K562 (cell line): ENCODE measurements around the gene MAST4. TPM values are rescaled to one million over a fixed set of nuclear protein-coding genes. Genes with fewer than 3 reads are reported as not detected.

ENCODE experiments used
- ATAC-seq: fragments of 200-7000 bp; cut with Tn5 transposase; 3 replicates; pipeline ENCODE4 v1.9.1; 2020; ENCODE audit warnings: moderate library complexity
- BruUV-seq: library from RNA; stranded (reverse); fragments of 400-500 nt; replicated peaks from 2 replicates; lab custom pipeline; 2021; lab: Mats Ljungman, UMichigan
- CTCF ChIA-PET: fragments of 300-600 bp; formaldehyde crosslinking; extraction: SDS; loops from one replicate; lab custom pipeline; 2021; ENCODE audit warnings: low intra/inter-chr PET ratio; lab: Yijun Ruan, JAX
- POLR2A ChIA-PET: fragments of 300-600, 350-650 bp; sonication (Branson Sonifier 250); formaldehyde crosslinking; extraction: SDS; loops from one replicate; lab custom pipeline; 2021; ENCODE audit warnings: antibody characterized with exemption, inconsistent platforms; lab: Yijun Ruan, JAX
- DNase-seq, 4 experiments: peaks; one replicate each; pipeline versions ENCODE4 v3.0.0 to v3.0.0-alpha.2; 2011 to 2018; ENCODE audit warnings: low spot score in 3 of 4, mixed read lengths in 3 of 4; ENCODE audit errors: extremely low read depth in 1 of 4
- FAIRE-seq: peaks from 2 replicates; lab custom pipeline; 2011; peaks lifted over from hg19 to GRCh38; lab: Jason Lieb, UNC
- H2AFZ ChIP-seq: 2 replicates; pipeline ENCODE4 v1.6.0; 2011; ENCODE audit warnings: low read depth, low read length, control low read depth, inconsistent platforms
- H3K27ac ChIP-seq: fragments of 200-600 bp; 3 replicates; pipeline ENCODE4 v1.8.0; 2011; ENCODE audit warnings: low read depth, mild to moderate bottlenecking, control low read depth, inconsistent platforms, low read length, moderate library complexity, mixed read lengths; ENCODE audit errors: extremely low read depth
- H3K27me3 ChIP-seq, 2 experiments: fragments of 300-600 bp in 1 of 2; 2 replicates in 1 of 2; 3 replicates in 1 of 2; pipeline versions ENCODE4 v1.6.0 to v1.8.0; 2011; ENCODE audit warnings: inconsistent platforms in 2 of 2, low read length in 2 of 2, mild to moderate bottlenecking in 1 of 2, mixed read lengths in 1 of 2, moderate library complexity in 1 of 2; ENCODE audit not compliant: control insufficient read depth in 2 of 2, insufficient read depth in 2 of 2
- H3K36me3 ChIP-seq: fragments of 300-600 bp; 3 replicates; pipeline ENCODE4 v1.8.0; 2011; ENCODE audit warnings: mild to moderate bottlenecking, low read length, inconsistent platforms; ENCODE audit not compliant: control insufficient read depth, insufficient read depth
- H3K4me1 ChIP-seq, 2 experiments: fragments of 200-600 bp in 1 of 2; replicated peaks in 1 of 2; 2 replicates in 1 of 2; 3 replicates in 1 of 2; pipeline versions ENCODE4 v1.5.1 to v1.8.0; 2011; ENCODE audit warnings: inconsistent platforms in 2 of 2, low read length in 2 of 2, mild to moderate bottlenecking in 1 of 2, mixed read lengths in 1 of 2, moderate library complexity in 1 of 2; ENCODE audit not compliant: control insufficient read depth in 2 of 2, insufficient read depth in 2 of 2
- H3K4me2 ChIP-seq: 2 replicates; pipeline ENCODE4 v1.6.1; 2011; ENCODE audit warnings: low read length, control low read depth, inconsistent platforms, mixed read lengths; ENCODE audit not compliant: insufficient read depth
- H3K4me3 ChIP-seq: fragments of 200-600 bp; sonication (generic), shearing (Covaris generic); 2 replicates; pipeline ENCODE4 v1.5.1; 2016; ENCODE audit warnings: control low read depth, inconsistent platforms
- H3K79me2 ChIP-seq: fragments of 200-600 bp; 3 replicates; pipeline ENCODE4 v1.8.0; 2011; ENCODE audit warnings: low read length, inconsistent platforms; ENCODE audit not compliant: control insufficient read depth, insufficient read depth
- H3K9ac ChIP-seq, 2 experiments: 2 replicates each; pipeline versions ENCODE4 v1.6.0 to v1.6.1; 2011; ENCODE audit warnings: low read depth in 2 of 2, low read length in 2 of 2, control low read depth in 1 of 2, inconsistent platforms in 1 of 2, mild to moderate bottlenecking in 1 of 2, mixed read lengths in 1 of 2; ENCODE audit not compliant: insufficient read depth in 1 of 2
- H3K9me1 ChIP-seq: one replicate; pipeline ENCODE4 v1.6.0; 2011; ENCODE audit warnings: inconsistent platforms, mild to moderate bottlenecking, low read length, moderate library complexity; ENCODE audit not compliant: control insufficient read depth, insufficient read depth
- H3K9me3 ChIP-seq: replicated peaks from 2 replicates; pipeline ENCODE4 v1.5.1; 2011; ENCODE audit warnings: low read depth, low read length, inconsistent platforms; ENCODE audit not compliant: control insufficient read depth, insufficient read depth
- H4K20me1 ChIP-seq: replicated peaks from 2 replicates; pipeline ENCODE4 v1.6.1; 2011; ENCODE audit warnings: low read length, inconsistent platforms, mixed read lengths; ENCODE audit not compliant: control insufficient read depth, insufficient read depth
- E2F8 ChIP-seq: fragments of 450-650 bp; IDR thresholded peaks from 2 replicates; pipeline ENCODE4 v1.7.1; 2018; ENCODE audit warnings: mild to moderate bottlenecking, low read depth; ENCODE audit not compliant: partially characterized antibody
- EHMT2 ChIP-seq: fragments of 450-650 bp; IDR thresholded peaks from 2 replicates; pipeline ENCODE4 v1.6.1; 2018; ENCODE audit warnings: antibody characterized with exemption
- EWSR1 ChIP-seq: fragments of 450-650 bp; IDR thresholded peaks from 2 replicates; pipeline ENCODE4 v1.6.1; 2018; ENCODE audit warnings: borderline replicate concordance, mild to moderate bottlenecking, low read depth, moderate library complexity; ENCODE audit not compliant: partially characterized antibody
- FIP1L1 ChIP-seq: fragments of 200-400 bp; formaldehyde crosslinking; IDR thresholded peaks from 2 replicates; pipeline ENCODE4 v1.6.1; 2018; ENCODE audit warnings: mild to moderate bottlenecking, low read depth, low read length; ENCODE audit not compliant: poor library complexity, severe bottlenecking
- GMEB1 ChIP-seq: fragments of 250-450 bp; sonication (Bioruptor Pico); IDR thresholded peaks from 2 replicates; pipeline ENCODE4 v1.4.0; 2020; ENCODE audit warnings: mild to moderate bottlenecking
- HEY1 ChIP-seq: fragments of 250-450 bp; sonication (Bioruptor Pico); IDR thresholded peaks from 2 replicates; pipeline ENCODE4 v1.5.0; 2020; ENCODE audit warnings: mild to moderate bottlenecking, moderate library complexity, borderline replicate concordance
- MCM5 ChIP-seq: fragments of 450-650 bp; IDR thresholded peaks from 2 replicates; pipeline ENCODE4 v1.6.1; 2016; ENCODE audit warnings: low read depth
- SETDB1 ChIP-seq: IDR thresholded peaks from one replicate; pipeline ENCODE4 v1.6.1; 2012; ENCODE audit warnings: low read length, control low read depth, inconsistent platforms
- SMARCC2 ChIP-seq: fragments of 450-650 bp; IDR thresholded peaks from 2 replicates; pipeline ENCODE4 v1.6.1; 2017; ENCODE audit warnings: antibody characterized with exemption, moderate library complexity, mild to moderate bottlenecking, low read depth
- SP1 ChIP-seq: sonication (generic); formaldehyde crosslinking; IDR thresholded peaks from 2 replicates; pipeline ENCODE4 v1.8.1; 2022; ENCODE audit warnings: mild to moderate bottlenecking, missing genetic modification reagents
- ZC3H4 ChIP-seq: sonication (generic); formaldehyde crosslinking; IDR thresholded peaks from 2 replicates; pipeline ENCODE4 v1.9.0; 2021; ENCODE audit warnings: missing genetic modification reagents, borderline replicate concordance
- ZFX ChIP-seq: sonication (generic); formaldehyde crosslinking; IDR thresholded peaks from 2 replicates; pipeline ENCODE4 v1.8.0; 2022; ENCODE audit warnings: mild to moderate bottlenecking, missing genetic modification reagents, moderate library complexity
- ZNF174 ChIP-seq: fragments of 250-450 bp; sonication (Bioruptor Pico); IDR thresholded peaks from 2 replicates; pipeline ENCODE4 v1.4.0; 2020; ENCODE audit warnings: mild to moderate bottlenecking
- ZNF3 ChIP-seq: fragments of 250-450 bp; sonication (Bioruptor Pico); IDR thresholded peaks from 2 replicates; pipeline ENCODE4 v1.5.0; 2021; ENCODE audit warnings: mild to moderate bottlenecking, moderate library complexity
- ZNF644 ChIP-seq: fragments of 200-800 bp; sonication (Bioruptor generic); IDR thresholded peaks from 2 replicates; pipeline ENCODE4 v1.6.1; 2016; ENCODE audit warnings: low read depth, missing genetic modification characterization, missing compliant biosample characterization
- ZNF707 ChIP-seq: fragments of 250-450 bp; sonication (Bioruptor Pico); conservative IDR thresholded peaks from 2 replicates; pipeline ENCODE4 v1.8.0; 2022; ENCODE audit warnings: inconsistent platforms, mild to moderate bottlenecking, moderate library complexity
- WGBS: fragments of 100-300 bp; shearing (Covaris generic); methylation state at CpG from one replicate; pipeline ENCODE4 v1.1.6; 2016; ENCODE audit warnings: low coverage, mixed read lengths; ENCODE audit not compliant: insufficient coverage; ENCODE audit errors: missing lambda C conversion rate; 5-methylcytosine and 5-hydroxymethylcytosine counted together
- in situ Hi-C: fragments of 300-500 bp; cut with MboI; formaldehyde crosslinking; loops from 4 replicates; pipeline ENCODE4 v1.15.0; 2018; ENCODE audit warnings: inconsistent platforms, mixed read lengths
- intact Hi-C: fragments of 100-400 bp; cut with micrococcal nuclease; formaldehyde crosslinking; loops from 2 replicates; pipeline ENCODE4 v1.14.2; 2022
- polyA plus RNA-seq, 8 experiments: library from polyadenylated mRNA; depleted of rRNA in 4 of 8; stranded (reverse) in 5 of 8; unstranded in 3 of 8; fragments of >200 nt; fragmentation: Nextera tagmentation in 2 of 8; fragmentation: Illumina TruSeq in 1 of 8; extraction: Ambion mirVana in 2 of 8; extraction: Trizol in 1 of 8; gene quantifications; 2 replicates each; pipeline versions ENCODE4 v1.2.1 to v1.2.3, GENCODE V29; 2011 to 2014; ENCODE audit warnings: inconsistent platforms in 1 of 8, missing spikeins in 1 of 8
- total RNA-seq, 7 experiments: library from RNA; depleted of rRNA in 6 of 7; stranded (reverse); fragments of >200 nt in 6 of 7; fragmentation: Illumina TruSeq in 2 of 7; extraction: Trizol in 2 of 7; gene quantifications; 2 replicates each; pipeline versions ENCODE4 v1.2.1 to v1.2.3, GENCODE V29; 2011 to 2021; ENCODE audit warnings: low replicate concordance in 1 of 7

MAST4 gene
- total and polyA plus RNA-seq, 9 of the 15 experiments (the other 6 are each of a cell fraction or from before 2014, with no cell fraction given) = 0.88 to 10.1 (median 5.2) TPM

DNA sequence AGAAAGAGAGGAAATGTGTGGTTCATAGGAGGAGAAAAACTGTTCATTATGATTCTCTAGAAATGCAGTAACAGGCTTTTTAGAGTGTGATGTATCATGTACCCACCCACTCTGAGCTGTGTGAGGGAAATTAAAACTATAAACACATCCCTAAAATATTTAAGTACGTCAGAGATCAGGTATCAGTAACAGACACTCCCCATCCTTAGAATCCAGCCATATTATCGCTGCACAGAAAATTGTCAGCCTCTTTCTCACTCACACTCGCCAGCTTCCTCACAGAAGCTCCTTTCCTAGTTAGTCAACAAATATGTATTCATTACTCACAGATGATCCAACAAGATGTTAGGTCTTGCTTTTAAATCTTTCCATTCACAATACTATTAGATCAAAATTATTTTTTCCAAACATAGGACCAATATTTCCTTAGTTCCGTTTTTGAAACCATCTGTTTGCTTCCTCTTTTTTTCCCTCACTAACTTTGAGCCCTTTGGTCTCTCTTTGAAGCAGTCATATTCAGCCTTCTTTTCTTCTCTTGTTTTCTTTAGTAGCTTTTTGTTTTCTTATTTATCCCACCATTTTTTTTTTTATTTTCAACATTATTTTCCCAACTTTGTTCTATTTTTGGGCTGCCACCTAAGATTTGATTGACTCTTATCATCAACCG is 13.6 kb upstream of the MAST4 start:
- 3% methylated on average over 5 of the region's 5 CpGs for WGBS
- Histone ChIP-seq H3K4me1 (no peaks in the 10 kb centered on the region), H3K4me3 (no peak overlapping the region)
- no peak for FAIRE-seq
- TF ChIP-seq EHMT2 (no peak), ZNF174 (CRISPR knock-in tag) (no peak), FIP1L1 (no peak), ZNF707 (CRISPR knock-in tag) (no peak), E2F8 (no peak), ZNF3 (CRISPR knock-in tag) (no peak), SETDB1 (no peak), EWSR1 (no peak), SMARCC2 (no peak), ZNF644 (no peak), ZFX (CRISPR knock-in tag) (no peak), GMEB1 (CRISPR knock-in tag) (no peak), ZC3H4 (CRISPR knock-in tag) (no peak), SP1 (no peak), HEY1 (CRISPR knock-in tag) (no peak), MCM5 (no peak)
- TF ChIP-seq, all 486 proteins: peak for 0
- ChIA-PET CTCF (no interaction called here), POLR2A (no interaction called here)
- Histone ChIP-seq H3K79me2 (no peaks in the 10 kb centered on the region), H2AFZ (no peak overlapping the region), H3K36me3 (no peaks in the 10 kb centered on the region), H3K27me3 (no peaks in the 10 kb centered on the region), H3K27ac (no peak overlapping the region), H3K9ac (no peak overlapping the region), H4K20me1 (no peaks in the 10 kb centered on the region), H3K9me1 (no peaks in the 10 kb centered on the region), H3K4me2 (no peak overlapping the region), H3K9me3 (no peaks in the 10 kb centered on the region)
- intact Hi-C loops (no loop called here), in situ Hi-C loops (no loop called here)
- ATAC-seq (no peak), DNase-seq (no peak)
- no TSS peak for BruUV-seq
